ENCODE data around the gene HBQ1.
"Not testable (repeated sequence)": the region's sequence is repeated elsewhere in the genome, so short reads cannot be mapped to it uniquely, and the experiment has no call there.

The HBQ1 gene

GRCh38 chr16:160691-161190 lies 19.5 kb upstream of the HBQ1 start:
- no peak for TF ChIP-seq CTCF (IDR thresholded peaks at IDR 0.05; ENCODE audit: control insufficient read depth, extremely low read depth, insufficient read depth)
- DNase-seq (ENCODE audit: low read depth): no peak
- H3K4me3 ChIP-seq (ENCODE audit: low read depth, low read length): no peak overlapping the region

- no peak for TF ChIP-seq CTCF (IDR thresholded peaks at IDR 0.05; ENCODE audit: control insufficient read depth, extremely low read depth, insufficient read depth)
- no peak for DNase-seq (ENCODE audit: low read depth)
- no peak overlapping the region for H3K4me3 ChIP-seq (ENCODE audit: low read depth, low read length)
Measured at GRCh38 chr16:162271-162991, 17.8 kb upstream of the HBQ1 start.

- DNase-seq (ENCODE audit: low read depth); H3K4me3 ChIP-seq (ENCODE audit: low read depth, low read length): not testable (repeated sequence)
Measured at GRCh38 chr16:163139-163538, 17.1 kb upstream of the HBQ1 start.

GRCh38 chr16:163696-164095 lies 16.6 kb upstream of the HBQ1 start:
- H3K4me3 ChIP-seq (ENCODE audit: low read depth, low read length); DNase-seq (ENCODE audit: low read depth): not testable (repeated sequence)

GRCh38 chr16:164134-164823 lies 16.0 kb upstream of the HBQ1 start:
- DNase-seq (ENCODE audit: low read depth); H3K4me3 ChIP-seq (ENCODE audit: low read depth, low read length): not testable (repeated sequence)

- peak overlapping the region; percentile 21; the same call in 1 of the 2 replicates for H3K4me3 ChIP-seq (ENCODE audit: low read depth, low read length)
- no peak for TF ChIP-seq CTCF (IDR thresholded peaks at IDR 0.05; ENCODE audit: control insufficient read depth, extremely low read depth, insufficient read depth)
- DNase-seq (ENCODE audit: low read depth): no peak
Measured at GRCh38 chr16:164827-165538, 15.3 kb upstream of the HBQ1 start.

- H3K4me3 ChIP-seq (ENCODE audit: low read depth, low read length): peak within 1 kb of the TSS; percentile 21; the same call in 1 of the 2 replicates
- no peak for TF ChIP-seq CTCF (IDR thresholded peaks at IDR 0.05; ENCODE audit: control insufficient read depth, extremely low read depth, insufficient read depth)
Measured at GRCh38 chr16:165539-166374, 14.5 kb upstream of the HBQ1 start, which contains the start of gene HBM. HBM (plus strand) TSS chr16:165978; CDS start chr16:165998, 20 bp downstream.

More at GRCh38 chr16:165539-166374, 14.5 kb upstream of the HBQ1 start, which contains the start of gene HBM:
- no peak for DNase-seq (ENCODE audit: low read depth)

All from LNCaP clone FGC (cell line).